Heart right ventricle (tissue), 16 donors: Measurements from ENCODE around the gene HSPA4. TPM values are rescaled to one million over a fixed set of nuclear protein-coding genes. Genes with fewer than 3 reads are reported as not detected.
"Not testable (repeated sequence)": the region's sequence is repeated elsewhere in the genome, so short reads cannot be mapped to it uniquely, and the experiment has no call there.

Source experiments
- ATAC-seq, 8 donors: fragments of 200-7000 bp; cut with Tn5 transposase; one replicate each; pipeline ENCODE4 v1.9.1; 2020; ENCODE audit warnings: mild to moderate bottlenecking in 8 of 8, moderate library complexity in 8 of 8, moderate number of reproducible peaks in 1 of 8
- DNase-seq, 2 donors: peaks; one replicate each; pipeline ENCODE4 v3.0.0-alpha.2; 2020
- H3K27ac ChIP-seq, 10 donors: fragments of 200-600 bp; sonication (generic) in 2 of 10; one replicate each; pipeline versions ENCODE4 v1.5.0 to v1.8.0; 2020 to 2022; ENCODE audit warnings: mild to moderate bottlenecking in 3 of 10
- H3K27me3 ChIP-seq, 7 donors: fragments of 200-600 bp; one replicate each; pipeline ENCODE4 v1.8.0; 2021 to 2022; ENCODE audit warnings: mild to moderate bottlenecking in 2 of 7
- H3K36me3 ChIP-seq, 9 donors: fragments of 200-600 bp; sonication (generic) in 1 of 9; one replicate each; pipeline versions ENCODE4 v1.5.0 to v1.8.0; 2020 to 2022; ENCODE audit warnings: mild to moderate bottlenecking in 2 of 9
- H3K4me1 ChIP-seq, 9 donors: fragments of 200-600 bp; sonication (generic) in 1 of 9; one replicate each; pipeline versions ENCODE4 v1.5.0 to v1.8.0; 2020 to 2022; ENCODE audit warnings: mild to moderate bottlenecking in 4 of 9
- H3K4me3 ChIP-seq, 10 donors: fragments of 200-600 bp; sonication (generic) in 2 of 10; one replicate each; pipeline versions ENCODE4 v1.5.0 to v1.8.0; 2020 to 2022; ENCODE audit warnings: mild to moderate bottlenecking in 7 of 10, moderate library complexity in 2 of 10
- H3K9me3 ChIP-seq, 11 donors: fragments of 200-600 bp in 10 of 11; sonication (generic) in 2 of 11; one replicate each; pipeline versions ENCODE4 v1.5.0 to v1.8.0; 2013 to 2022; ENCODE audit warnings: mild to moderate bottlenecking in 2 of 11, control low read depth in 1 of 11, moderate library complexity in 1 of 11
- WGBS, 2 donors: extraction: QIAGEN DNeasy Blood & Tissue Kit; methylation state at CpG; one replicate each; pipeline ENCODE4 v1.1.7; 2013; ENCODE audit warnings: inconsistent platforms in 1 of 2; 5-methylcytosine and 5-hydroxymethylcytosine counted together
- intact Hi-C, 10 donors: fragments of 100-400 bp; cut with DNase I; formaldehyde crosslinking; loops; one replicate each; pipeline versions ENCODE4 v1.11.1 to v1.14.2; 2022
- polyA plus RNA-seq, 2 donors: library from polyadenylated mRNA; stranded (reverse); fragments of 200-250 nt; gene quantifications; one replicate each; pipeline ENCODE4 v1.2.3, GENCODE V29; 2013
- total RNA-seq, 10 donors: library from RNA; stranded (reverse); fragmentation: NEBNext Ultra II Directional in 3 of 10; extraction: Animal tissue kit (Norgen Biotek cat#: 25700) in 3 of 10; gene quantifications; one replicate each; pipeline versions ENCODE4 v1.2.1 to v1.2.4, GENCODE V29; 2021 to 2023
- TF ChIP-seq, protein P1 (sequence below), 9 donors: fragments of 200-600 bp; sonication (generic) in 2 of 9; IDR thresholded peaks; one replicate each; pipeline versions ENCODE4 v1.5.0 to v1.8.0; 2021 to 2022; ENCODE audit warnings: antibody characterized with exemption in 9 of 9, mild to moderate bottlenecking in 5 of 9, moderate library complexity in 1 of 9
- donor health status: Arrhythmogenic right ventricular cardiomyopathy.
- donor health status: ischemic (EF 13 %, LVEDD 7.1; RV severe dilation, severe dysfunction).
- donor health status: healthy with polysubstance abuse.
- donor health status: DM: no; HTN: yes; CAD: no.
- donor health status: DM: no; HTN: no; CAD: no.
- donor health status: ischemic (EF 25% LVEDD 6.9; RV normal size, moderate dysfunction).
- donor health status: ischemic (EF 25% LVEDD 5.7; RV mildly dilated, moderate dysfunction).
- donor health status: healthy.
- donor health status: DM: yes; HTN: yes; CAD: no.
- donor health status: Ischemic cardiomyopathy.
- donor health status: ischemic (EF 35%, LVEDD 5.7; RV mildly dilated, moderate dysfunction).
- donor health status: nonischemic (EF 11% LVEDD 7.7; RV severe dilation, severe dysfunction).
- donor health status: DM: yes; HTN: yes; CAD: no.
- donor health status: PGD.
- donor health status: ischemic (EF 29% LVEDD 5.4; RV normal size, mild dysfunction).
- donor health status: nonischemic (EF 23%, LVEDD 6.1; RV moderate dilation, normal function).

HSPA4 gene
- total and polyA plus RNA-seq, 12 donors = 44.9 to 179 (median 111) TPM

- H3K9me3 ChIP-seq = no peaks in the 10 kb centered on the region
- H3K4me3 ChIP-seq = no peak overlapping the region
- DNase-seq (no peak), ATAC-seq (no peak)
- intact Hi-C loops = no loop called here
- WGBS, 2 donors = 41 to 79% methylated on average over 2 of the region's 2 CpGs
- H3K4me1 ChIP-seq = no peaks in the 10 kb centered on the region
- TF ChIP-seq, protein P1, sequence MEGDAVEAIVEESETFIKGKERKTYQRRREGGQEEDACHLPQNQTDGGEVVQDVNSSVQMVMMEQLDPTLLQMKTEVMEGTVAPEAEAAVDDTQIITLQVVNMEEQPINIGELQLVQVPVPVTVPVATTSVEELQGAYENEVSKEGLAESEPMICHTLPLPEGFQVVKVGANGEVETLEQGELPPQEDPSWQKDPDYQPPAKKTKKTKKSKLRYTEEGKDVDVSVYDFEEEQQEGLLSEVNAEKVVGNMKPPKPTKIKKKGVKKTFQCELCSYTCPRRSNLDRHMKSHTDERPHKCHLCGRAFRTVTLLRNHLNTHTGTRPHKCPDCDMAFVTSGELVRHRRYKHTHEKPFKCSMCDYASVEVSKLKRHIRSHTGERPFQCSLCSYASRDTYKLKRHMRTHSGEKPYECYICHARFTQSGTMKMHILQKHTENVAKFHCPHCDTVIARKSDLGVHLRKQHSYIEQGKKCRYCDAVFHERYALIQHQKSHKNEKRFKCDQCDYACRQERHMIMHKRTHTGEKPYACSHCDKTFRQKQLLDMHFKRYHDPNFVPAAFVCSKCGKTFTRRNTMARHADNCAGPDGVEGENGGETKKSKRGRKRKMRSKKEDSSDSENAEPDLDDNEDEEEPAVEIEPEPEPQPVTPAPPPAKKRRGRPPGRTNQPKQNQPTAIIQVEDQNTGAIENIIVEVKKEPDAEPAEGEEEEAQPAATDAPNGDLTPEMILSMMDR (IDR thresholded peaks at IDR 0.05) = no peak
- H3K27me3 ChIP-seq = no peaks in the 10 kb centered on the region
- no peak overlapping the region for H3K27ac ChIP-seq
- no peaks in the 10 kb centered on the region for H3K36me3 ChIP-seq
Observed at GRCh38 chr5:133035224-133035623, 16.6 kb upstream of the HSPA4 start.

GRCh38 chr5:133036677-133037076 is 15.1 kb upstream of the HSPA4 start:
- WGBS, 2 donors = 92 to 97% methylated on average over 6 of the region's 6 CpGs
- ATAC-seq, intact Hi-C loops, H3K27me3 ChIP-seq, H3K9me3 ChIP-seq, DNase-seq, H3K4me3 ChIP-seq, H3K36me3 ChIP-seq, H3K4me1 ChIP-seq, H3K27ac ChIP-seq: not testable (repeated sequence)

DNA sequence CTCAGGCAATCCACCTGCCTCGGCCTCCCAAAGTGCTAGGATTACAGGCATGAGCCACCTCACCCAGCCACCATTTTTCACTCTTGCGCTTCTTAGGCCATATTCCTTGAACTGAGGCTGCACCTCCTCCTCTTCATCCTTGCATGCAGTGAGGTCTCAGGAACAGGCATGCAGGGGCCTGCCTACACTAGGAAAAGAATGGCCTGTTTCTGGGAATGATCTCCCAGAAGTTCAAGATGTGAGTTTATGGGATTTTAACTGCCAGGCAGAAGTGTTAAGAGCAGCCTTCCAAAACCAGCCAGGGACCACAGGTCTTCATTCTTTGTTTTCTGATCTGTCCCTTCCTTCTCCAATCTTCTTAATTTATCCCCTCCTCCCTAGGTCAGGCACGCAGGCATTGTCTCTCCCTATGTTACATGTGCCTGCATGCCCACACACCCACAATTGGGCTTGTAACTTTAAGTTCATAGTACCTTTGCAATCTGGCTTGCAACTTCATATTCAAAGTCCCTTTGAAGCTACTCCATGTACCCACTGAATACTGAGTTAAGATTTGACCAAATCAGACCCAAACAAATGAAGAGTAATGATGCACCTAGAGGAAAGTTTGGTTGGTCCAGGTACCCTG is 10.5 kb upstream of the HSPA4 start:
- ATAC-seq (no peak), DNase-seq (no peak)
- no peaks in the 10 kb centered on the region for H3K9me3 ChIP-seq
- intact Hi-C loops = loop anchor here in 1 of 10 donors (10.0 kb wide), 1 partner anchor 206 kb away; the partner anchor contains the start of gene SHROOM1
- no peaks in the 10 kb centered on the region for H3K27me3 ChIP-seq
- no peak overlapping the region for H3K27ac ChIP-seq
- TF ChIP-seq, protein P1 (IDR thresholded peaks at IDR 0.05) = no peak
- no peaks in the 10 kb centered on the region for H3K36me3 ChIP-seq
- WGBS, 2 donors = 85 to 88% methylated on average over 3 of the region's 3 CpGs
- H3K4me1 ChIP-seq = no peaks in the 10 kb centered on the region
- no peak overlapping the region for H3K4me3 ChIP-seq

DNA sequence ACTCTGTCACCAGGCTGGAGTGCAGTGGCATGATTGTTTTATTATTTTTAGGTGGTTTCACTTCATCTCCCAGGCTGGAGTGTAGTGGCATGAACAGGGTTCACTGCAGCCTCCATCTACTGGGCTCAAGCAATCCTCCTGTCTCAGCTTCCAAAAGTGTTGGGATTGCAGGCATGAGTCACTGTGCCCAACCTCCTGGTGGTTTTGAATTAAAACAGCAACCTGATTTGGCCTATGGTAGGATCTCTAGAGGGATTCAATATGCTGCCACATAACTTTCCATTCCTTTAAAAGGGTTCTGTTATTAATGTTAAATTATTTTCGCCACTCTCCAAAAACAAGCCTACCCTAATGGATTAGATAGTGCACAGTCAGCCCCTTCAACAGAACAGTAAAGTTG is 9.9 kb upstream of the HSPA4 start:
- no peak overlapping the region for H3K4me3 ChIP-seq
- H3K9me3 ChIP-seq = no peaks in the 10 kb centered on the region
- H3K27ac ChIP-seq = no peak overlapping the region
- TF ChIP-seq, protein P1 (IDR thresholded peaks at IDR 0.05) = no peak
- no peaks in the 10 kb centered on the region for H3K27me3 ChIP-seq
- intact Hi-C loops = loop anchor here in 1 of 10 donors (10.0 kb wide), 1 partner anchor 207 kb away; the partner anchor contains the start of gene SHROOM1
- WGBS, 2 donors = 80 to 92% methylated on average over 1 of the region's 1 CpG
- H3K4me1 ChIP-seq = no peaks in the 10 kb centered on the region
- DNase-seq = no peak
- ATAC-seq = no peak
- no peaks in the 10 kb centered on the region for H3K36me3 ChIP-seq

GRCh38 chr5:133046560-133046959 is 5.3 kb upstream of the HSPA4 start:
- H3K27ac ChIP-seq, DNase-seq, H3K4me3 ChIP-seq, H3K36me3 ChIP-seq, H3K9me3 ChIP-seq, H3K27me3 ChIP-seq, ATAC-seq: not testable (repeated sequence)
- H3K4me1 ChIP-seq = peaks cover 0 to 29% (median 21%) of the 10 kb centered on the region in 9 donors
- WGBS, 2 donors = 87 to 91% methylated on average over 8 of the region's 8 CpGs
- intact Hi-C loops = loop anchor here in 1 of 10 donors (10.0 kb wide), 1 partner anchor 212 kb away; the partner anchor contains the start of gene SHROOM1
